ENCODE data around the gene XRCC6. TPM values are rescaled to one million over a fixed set of nuclear protein-coding genes. Genes with fewer than 3 reads are reported as not detected.
"Not testable (repeated sequence)": the region's sequence is repeated elsewhere in the genome, so short reads cannot be mapped to it uniquely, and the experiment has no call there.

XRCC6 gene
- total RNA-seq, 3 donors from 2014 or later, result 515 to 540 (median 521) TPM

- Mint-ChIP-seq H3K9me3 (no peaks in the 10 kb centered on the region), H3K4me1 (ENCODE audit: low read depth) (peaks cover 11% of the 10 kb centered on the region), H3K36me3 (ENCODE audit: insufficient read depth) (peaks cover 27% of the 10 kb centered on the region), H3K27me3 (ENCODE audit: low read depth) (no peaks in the 10 kb centered on the region), H3K4me3 (no peak overlapping the region)
- DNase-seq, result no peak
- no peak for ATAC-seq
Observed at GRCh38 chr22:41650821-41651220, 29.7 kb downstream of the XRCC6 start.

- peaks cover 29% of the 10 kb centered on the region for H3K36me3 Mint-ChIP-seq (ENCODE audit: insufficient read depth)
- H3K4me3 Mint-ChIP-seq, result no peak overlapping the region
- ATAC-seq (no peak), DNase-seq (no peak)
- H3K27me3 Mint-ChIP-seq (ENCODE audit: low read depth), result no peaks in the 10 kb centered on the region
- H3K9me3 Mint-ChIP-seq, result no peaks in the 10 kb centered on the region
- H3K4me1 Mint-ChIP-seq (ENCODE audit: low read depth), result no peaks in the 10 kb centered on the region
Observed at GRCh38 chr22:41654322-41654721, 33.2 kb downstream of the XRCC6 start.

- Mint-ChIP-seq H3K4me3 (no peak overlapping the region), H3K27me3 (ENCODE audit: low read depth) (no peaks in the 10 kb centered on the region), H3K36me3 (ENCODE audit: insufficient read depth) (peaks cover 39% of the 10 kb centered on the region), H3K4me1 (ENCODE audit: low read depth) (no peaks in the 10 kb centered on the region), H3K9me3 (no peaks in the 10 kb centered on the region)
- ATAC-seq (no peak), DNase-seq (no peak)
Observed at GRCh38 chr22:41656556-41656955, 35.5 kb downstream of the XRCC6 start.

GRCh38 chr22:41657709-41658108 lies 36.6 kb downstream of the XRCC6 start:
- Mint-ChIP-seq H3K4me3 (no peak overlapping the region), H3K9me3 (no peaks in the 10 kb centered on the region), H3K4me1 (ENCODE audit: low read depth) (no peaks in the 10 kb centered on the region), H3K27me3 (ENCODE audit: low read depth) (no peaks in the 10 kb centered on the region), H3K36me3 (ENCODE audit: insufficient read depth) (peaks cover 38% of the 10 kb centered on the region)
- DNase-seq, result no peak
- no peak for ATAC-seq

- Mint-ChIP-seq H3K4me3 (no peak overlapping the region), H3K27me3 (ENCODE audit: low read depth) (no peaks in the 10 kb centered on the region), H3K36me3 (ENCODE audit: insufficient read depth) (peaks cover 37% of the 10 kb centered on the region), H3K4me1 (ENCODE audit: low read depth) (no peaks in the 10 kb centered on the region), H3K9me3 (no peaks in the 10 kb centered on the region)
- DNase-seq, result no peak
- ATAC-seq, result no peak
Observed at GRCh38 chr22:41658869-41659268, 37.8 kb downstream of the XRCC6 start.

- ATAC-seq, result no peak
- Mint-ChIP-seq H3K36me3 (ENCODE audit: insufficient read depth) (peaks cover 40% of the 10 kb centered on the region), H3K9me3 (no peaks in the 10 kb centered on the region), H3K27me3 (ENCODE audit: low read depth) (no peaks in the 10 kb centered on the region), H3K4me1 (ENCODE audit: low read depth) (no peaks in the 10 kb centered on the region), H3K4me3 (no peak overlapping the region)
- DNase-seq, result no peak
Observed at GRCh38 chr22:41659941-41660340, 38.8 kb downstream of the XRCC6 start.

- Mint-ChIP-seq H3K9me3 (no peaks in the 10 kb centered on the region), H3K4me1 (ENCODE audit: low read depth) (no peaks in the 10 kb centered on the region), H3K27me3 (ENCODE audit: low read depth) (no peaks in the 10 kb centered on the region), H3K36me3 (ENCODE audit: insufficient read depth) (peaks cover 42% of the 10 kb centered on the region), H3K4me3 (no peak overlapping the region)
- DNase-seq (no peak), ATAC-seq (no peak)
Observed at GRCh38 chr22:41660416-41660815, 39.3 kb downstream of the XRCC6 start.

- H3K27me3 Mint-ChIP-seq (ENCODE audit: low read depth), result no peaks in the 10 kb centered on the region
- DNase-seq (no peak), ATAC-seq (no peak)
- H3K36me3 Mint-ChIP-seq (ENCODE audit: insufficient read depth), result peaks cover 39% of the 10 kb centered on the region
- no peaks in the 10 kb centered on the region for H3K4me1 Mint-ChIP-seq (ENCODE audit: low read depth)
- H3K4me3 Mint-ChIP-seq, result no peak overlapping the region
- H3K9me3 Mint-ChIP-seq, result no peaks in the 10 kb centered on the region
Observed at GRCh38 chr22:41661088-41661487, 40.0 kb downstream of the XRCC6 start.

GRCh38 chr22:41661713-41662112 lies 40.6 kb downstream of the XRCC6 start:
- H3K27me3 Mint-ChIP-seq (ENCODE audit: low read depth), result no peaks in the 10 kb centered on the region
- DNase-seq (no peak), ATAC-seq (no peak)
- no peak overlapping the region for H3K4me3 Mint-ChIP-seq
- peaks cover 2% of the 10 kb centered on the region for H3K4me1 Mint-ChIP-seq (ENCODE audit: low read depth)
- H3K36me3 Mint-ChIP-seq (ENCODE audit: insufficient read depth), result peaks cover 39% of the 10 kb centered on the region
- H3K9me3 Mint-ChIP-seq, result no peaks in the 10 kb centered on the region

- not testable (repeated sequence) for ATAC-seq; H3K27me3 Mint-ChIP-seq (ENCODE audit: low read depth); DNase-seq; H3K4me1 Mint-ChIP-seq (ENCODE audit: low read depth); H3K4me3 Mint-ChIP-seq; H3K9me3 Mint-ChIP-seq
- peaks cover 32% of the 10 kb centered on the region for H3K36me3 Mint-ChIP-seq (ENCODE audit: insufficient read depth)
Observed at GRCh38 chr22:41663594-41663993, 42.5 kb downstream of the XRCC6 start.

GRCh38 chr22:41664490-41664889 lies 43.4 kb downstream of the XRCC6 start:
- Mint-ChIP-seq H3K4me1 (ENCODE audit: low read depth) (peaks cover 13% of the 10 kb centered on the region), H3K4me3 (no peak overlapping the region), H3K27me3 (ENCODE audit: low read depth) (no peaks in the 10 kb centered on the region), H3K36me3 (ENCODE audit: insufficient read depth) (peaks cover 34% of the 10 kb centered on the region), H3K9me3 (no peaks in the 10 kb centered on the region)
- DNase-seq, result no peak
- ATAC-seq, result no peak

GRCh38 chr22:41664951-41665350 lies 43.9 kb downstream of the XRCC6 start:
- DNase-seq (no peak), ATAC-seq (no peak)
- no peaks in the 10 kb centered on the region for H3K27me3 Mint-ChIP-seq (ENCODE audit: low read depth)
- H3K36me3 Mint-ChIP-seq (ENCODE audit: insufficient read depth), result peaks cover 33% of the 10 kb centered on the region
- peaks cover 13% of the 10 kb centered on the region for H3K4me1 Mint-ChIP-seq (ENCODE audit: low read depth)
- no peak overlapping the region for H3K4me3 Mint-ChIP-seq
- H3K9me3 Mint-ChIP-seq, result no peaks in the 10 kb centered on the region

- Mint-ChIP-seq H3K9me3 (no peaks in the 10 kb centered on the region), H3K4me3 (no peak overlapping the region), H3K36me3 (ENCODE audit: insufficient read depth) (peaks cover 20% of the 10 kb centered on the region), H3K27me3 (ENCODE audit: low read depth) (no peaks in the 10 kb centered on the region), H3K4me1 (ENCODE audit: low read depth) (peaks cover 15% of the 10 kb centered on the region)
- no peak for ATAC-seq
- DNase-seq, result no peak
Observed at GRCh38 chr22:41668971-41669911, 48.1 kb downstream of the XRCC6 start.

- not testable (repeated sequence) for H3K27me3 Mint-ChIP-seq (ENCODE audit: low read depth); ATAC-seq; H3K4me3 Mint-ChIP-seq; H3K9me3 Mint-ChIP-seq; DNase-seq
- Mint-ChIP-seq H3K4me1 (ENCODE audit: low read depth) (peaks cover 14% of the 10 kb centered on the region), H3K36me3 (ENCODE audit: insufficient read depth) (peaks cover 30% of the 10 kb centered on the region)
Observed at GRCh38 chr22:41672096-41672495, 51.0 kb downstream of the XRCC6 start.

GRCh38 chr22:41672780-41673509 lies 51.9 kb downstream of the XRCC6 start:
- no peak overlapping the region for H3K4me3 Mint-ChIP-seq
- H3K27me3 Mint-ChIP-seq (ENCODE audit: low read depth), result no peaks in the 10 kb centered on the region
- peaks cover 14% of the 10 kb centered on the region for H3K4me1 Mint-ChIP-seq (ENCODE audit: low read depth)
- H3K36me3 Mint-ChIP-seq (ENCODE audit: insufficient read depth), result peaks cover 35% of the 10 kb centered on the region
- no peaks in the 10 kb centered on the region for H3K9me3 Mint-ChIP-seq
- DNase-seq (no peak), ATAC-seq (peak in 1 of 2 donors; percentile 13)
